Liver (tissue), 9 donors: Measurements from ENCODE around the gene POC5. TPM values are rescaled to one million over a fixed set of nuclear protein-coding genes. Genes with fewer than 3 reads are reported as not detected.

Experiments
- DNase-seq: peaks from one replicate; pipeline ENCODE4 v3.0.0-alpha.2; 2017; ENCODE audit warnings: low spot score
- H3K27ac ChIP-seq, 2 donors: one replicate each; pipeline ENCODE4 v1.7.0; 2013; ENCODE audit warnings: inconsistent platforms in 2 of 2, low read length in 2 of 2, control low read depth in 1 of 2, low read depth in 1 of 2, mild to moderate bottlenecking in 1 of 2
- H3K27me3 ChIP-seq, 4 donors: one replicate each; pipeline versions ENCODE4 v1.6.1 to v1.7.0; 2013; ENCODE audit warnings: low read length in 3 of 4, inconsistent platforms in 1 of 4, mild to moderate bottlenecking in 1 of 4, moderate library complexity in 1 of 4; ENCODE audit not compliant: control insufficient read depth in 4 of 4, insufficient read depth in 4 of 4
- H3K36me3 ChIP-seq, 4 donors: one replicate each; pipeline versions ENCODE4 v1.6.1 to v1.7.0; 2013; ENCODE audit warnings: low read length in 3 of 4, mild to moderate bottlenecking in 3 of 4, low read depth in 1 of 4, moderate library complexity in 1 of 4; ENCODE audit not compliant: control insufficient read depth in 4 of 4, insufficient read depth in 3 of 4
- H3K4me1 ChIP-seq, 4 donors: one replicate each; pipeline versions ENCODE4 v1.6.1 to v1.7.0; 2013; ENCODE audit warnings: low read length in 3 of 4, mild to moderate bottlenecking in 3 of 4, moderate library complexity in 1 of 4; ENCODE audit not compliant: control insufficient read depth in 4 of 4, insufficient read depth in 4 of 4
- H3K4me3 ChIP-seq, 3 donors: one replicate each; pipeline versions ENCODE4 v1.6.1 to v1.7.0; 2013; ENCODE audit warnings: low read length in 3 of 3, control low read depth in 1 of 3, low read depth in 1 of 3, mild to moderate bottlenecking in 1 of 3
- H3K9ac ChIP-seq, 2 donors: one replicate each; pipeline ENCODE4 v1.7.0; 2013; ENCODE audit warnings: low read length in 2 of 2, mild to moderate bottlenecking in 2 of 2, moderate library complexity in 2 of 2, control low read depth in 1 of 2, low read depth in 1 of 2
- H3K9me3 ChIP-seq, 4 donors: one replicate each; pipeline versions ENCODE4 v1.6.1 to v1.7.0; 2013; ENCODE audit warnings: low read length in 3 of 4; ENCODE audit not compliant: control insufficient read depth in 4 of 4
- EGR1 ChIP-seq, 2 donors: IDR thresholded peaks; 2 replicates each; pipeline ENCODE4 v1.6.1; 2016 to 2018; ENCODE audit warnings: antibody characterized with exemption in 2 of 2, low read depth in 2 of 2
- FOXA1 ChIP-seq: IDR thresholded peaks from 2 replicates; pipeline ENCODE4 v1.6.1; 2016; ENCODE audit warnings: antibody characterized with exemption
- FOXA2 ChIP-seq: IDR thresholded peaks from 2 replicates; pipeline ENCODE4 v1.6.1; 2016; ENCODE audit warnings: antibody characterized with exemption
- HNF4A ChIP-seq, 2 donors: conservative IDR thresholded peaks; 2 replicates each; pipeline ENCODE4 v1.6.1; 2016; ENCODE audit warnings: antibody characterized with exemption in 2 of 2, mild to moderate bottlenecking in 2 of 2
- HNF4G ChIP-seq: IDR thresholded peaks from 2 replicates; pipeline ENCODE4 v1.6.1; 2016; ENCODE audit warnings: antibody characterized with exemption
- JUND ChIP-seq, 2 donors: IDR thresholded peaks; 2 replicates each; pipeline ENCODE4 v1.6.1; 2016; ENCODE audit warnings: antibody characterized with exemption in 2 of 2
- NR2F2 ChIP-seq: IDR thresholded peaks from 2 replicates; pipeline ENCODE4 v1.6.1; 2016; ENCODE audit warnings: antibody characterized with exemption
- RAD21 ChIP-seq, 2 donors: IDR thresholded peaks; 2 replicates each; pipeline ENCODE4 v1.6.1; 2016; ENCODE audit warnings: antibody characterized with exemption in 2 of 2, mild to moderate bottlenecking in 2 of 2
- RXRA ChIP-seq, 2 donors: IDR thresholded peaks; 2 replicates each; pipeline ENCODE4 v1.6.1; 2017 to 2018; ENCODE audit warnings: antibody characterized with exemption in 2 of 2, mild to moderate bottlenecking in 1 of 2
- SP1 ChIP-seq: IDR thresholded peaks from 2 replicates; pipeline ENCODE4 v1.6.1; 2018; ENCODE audit warnings: antibody characterized with exemption, mild to moderate bottlenecking
- TAF1 ChIP-seq: conservative IDR thresholded peaks from 2 replicates; pipeline ENCODE4 v1.6.1; 2016; ENCODE audit warnings: antibody characterized with exemption, mild to moderate bottlenecking
- YY1 ChIP-seq: IDR thresholded peaks from 2 replicates; pipeline ENCODE4 v1.6.1; 2016; ENCODE audit warnings: antibody characterized with exemption, mild to moderate bottlenecking
- WGBS: extraction: QIAGEN DNeasy Blood & Tissue Kit; methylation state at CpG from one replicate; pipeline ENCODE4 v1.1.7; 2013; 5-methylcytosine and 5-hydroxymethylcytosine counted together
- polyA plus RNA-seq, 2 donors: library from polyadenylated mRNA; stranded (reverse) in 1 of 2; unstranded in 1 of 2; fragments of 200-250 nt in 1 of 2; fragments of >200 nt in 1 of 2; fragmentation: Nextera tagmentation in 1 of 2; extraction: Ambion mirVana in 1 of 2; gene quantifications; one replicate each; pipeline versions ENCODE4 v1.2.1 to v1.2.3, GENCODE V29; 2013 to 2015
- total RNA-seq, 2 donors: library from RNA; depleted of rRNA; stranded (reverse); fragments of >200 nt; gene quantifications; one replicate each; pipeline ENCODE4 v1.2.3, GENCODE V29; 2014
- TF ChIP-seq, protein P1 (sequence below): IDR thresholded peaks from 2 replicates; pipeline ENCODE4 v1.6.1; 2016; ENCODE audit warnings: antibody characterized with exemption, mild to moderate bottlenecking
- TF ChIP-seq, protein P2 (sequence below): IDR thresholded peaks from 2 replicates; pipeline ENCODE4 v1.6.1; 2016; ENCODE audit warnings: antibody characterized with exemption
- TF ChIP-seq, protein P3 (sequence below): IDR thresholded peaks from 2 replicates; pipeline ENCODE4 v1.6.1; 2016; ENCODE audit warnings: antibody characterized with exemption
- TF ChIP-seq, protein P4 (sequence below): fragments of 150-350 bp; IDR thresholded peaks from 2 replicates; pipeline ENCODE4 v1.5.1; 2017; ENCODE audit warnings: improper control_type of control experiment, low read depth, low read length; ENCODE audit not compliant: missing input control
- TF ChIP-seq, protein P5 (sequence below): IDR thresholded peaks from 2 replicates; pipeline ENCODE4 v1.6.1; 2016; ENCODE audit warnings: antibody characterized with exemption
- donor health status: healthy.
- donor health status: healthy.
- donor health status: healthy.
- donor health status: healthy.
- donor health status: healthy.

The POC5 gene
- total and polyA plus RNA-seq, 4 donors = 2.3 to 6.7 (median 5.1) TPM

DNA sequence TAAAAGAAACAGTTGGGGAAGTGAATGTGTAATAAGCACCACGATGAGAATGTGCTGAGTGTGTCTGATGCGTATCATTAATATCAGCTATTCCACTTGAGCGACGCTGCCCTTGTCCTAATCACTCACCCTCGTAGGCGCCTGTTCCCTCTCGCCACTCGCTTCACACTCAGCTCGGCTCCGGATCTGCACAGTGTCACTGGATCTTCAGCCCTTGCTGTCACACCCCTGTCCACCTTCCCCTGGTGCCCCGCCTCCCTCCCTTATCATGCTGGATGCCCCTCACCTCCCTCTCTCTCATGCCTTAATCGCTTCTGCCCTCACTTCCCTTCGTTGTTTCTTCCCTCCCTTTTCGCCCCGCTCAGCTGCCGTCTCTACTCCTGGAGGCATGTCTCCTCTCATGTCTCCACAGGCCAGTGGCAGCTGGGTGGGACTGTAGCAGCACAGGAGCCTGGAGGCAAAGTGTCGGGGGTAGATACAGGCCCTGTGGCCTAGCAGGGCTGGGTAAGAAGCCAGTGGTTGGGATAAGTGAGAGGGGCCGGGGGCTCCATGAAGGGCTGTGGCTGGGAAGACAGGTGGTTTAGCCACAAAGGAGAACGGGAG is 62.4 kb downstream of the POC5 start:
- Histone ChIP-seq H3K27ac (no peak overlapping the region), H3K4me1 (no peaks in the 10 kb centered on the region), H3K9me3 (no peaks in the 10 kb centered on the region), H3K27me3 (no peaks in the 10 kb centered on the region), H3K9ac (no peak overlapping the region), H3K4me3 (no peak overlapping the region), H3K36me3 (no peaks in the 10 kb centered on the region)
- 90% methylated on average over 19 of the region's 19 CpGs for WGBS
- DNase-seq = no peak
- TF ChIP-seq FOXA1 (no peak), HNF4G (no peak), HNF4A (conservative IDR thresholded peaks at IDR 0.05) (no peak), TAF1 (no peak), FOXA2 (no peak), SP1 (no peak), RXRA (IDR thresholded peaks at IDR 0.05) (no peak)
- TF ChIP-seq, protein P1, sequence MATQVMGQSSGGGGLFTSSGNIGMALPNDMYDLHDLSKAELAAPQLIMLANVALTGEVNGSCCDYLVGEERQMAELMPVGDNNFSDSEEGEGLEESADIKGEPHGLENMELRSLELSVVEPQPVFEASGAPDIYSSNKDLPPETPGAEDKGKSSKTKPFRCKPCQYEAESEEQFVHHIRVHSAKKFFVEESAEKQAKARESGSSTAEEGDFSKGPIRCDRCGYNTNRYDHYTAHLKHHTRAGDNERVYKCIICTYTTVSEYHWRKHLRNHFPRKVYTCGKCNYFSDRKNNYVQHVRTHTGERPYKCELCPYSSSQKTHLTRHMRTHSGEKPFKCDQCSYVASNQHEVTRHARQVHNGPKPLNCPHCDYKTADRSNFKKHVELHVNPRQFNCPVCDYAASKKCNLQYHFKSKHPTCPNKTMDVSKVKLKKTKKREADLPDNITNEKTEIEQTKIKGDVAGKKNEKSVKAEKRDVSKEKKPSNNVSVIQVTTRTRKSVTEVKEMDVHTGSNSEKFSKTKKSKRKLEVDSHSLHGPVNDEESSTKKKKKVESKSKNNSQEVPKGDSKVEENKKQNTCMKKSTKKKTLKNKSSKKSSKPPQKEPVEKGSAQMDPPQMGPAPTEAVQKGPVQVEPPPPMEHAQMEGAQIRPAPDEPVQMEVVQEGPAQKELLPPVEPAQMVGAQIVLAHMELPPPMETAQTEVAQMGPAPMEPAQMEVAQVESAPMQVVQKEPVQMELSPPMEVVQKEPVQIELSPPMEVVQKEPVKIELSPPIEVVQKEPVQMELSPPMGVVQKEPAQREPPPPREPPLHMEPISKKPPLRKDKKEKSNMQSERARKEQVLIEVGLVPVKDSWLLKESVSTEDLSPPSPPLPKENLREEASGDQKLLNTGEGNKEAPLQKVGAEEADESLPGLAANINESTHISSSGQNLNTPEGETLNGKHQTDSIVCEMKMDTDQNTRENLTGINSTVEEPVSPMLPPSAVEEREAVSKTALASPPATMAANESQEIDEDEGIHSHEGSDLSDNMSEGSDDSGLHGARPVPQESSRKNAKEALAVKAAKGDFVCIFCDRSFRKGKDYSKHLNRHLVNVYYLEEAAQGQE = no peak
- TF ChIP-seq, protein P2, sequence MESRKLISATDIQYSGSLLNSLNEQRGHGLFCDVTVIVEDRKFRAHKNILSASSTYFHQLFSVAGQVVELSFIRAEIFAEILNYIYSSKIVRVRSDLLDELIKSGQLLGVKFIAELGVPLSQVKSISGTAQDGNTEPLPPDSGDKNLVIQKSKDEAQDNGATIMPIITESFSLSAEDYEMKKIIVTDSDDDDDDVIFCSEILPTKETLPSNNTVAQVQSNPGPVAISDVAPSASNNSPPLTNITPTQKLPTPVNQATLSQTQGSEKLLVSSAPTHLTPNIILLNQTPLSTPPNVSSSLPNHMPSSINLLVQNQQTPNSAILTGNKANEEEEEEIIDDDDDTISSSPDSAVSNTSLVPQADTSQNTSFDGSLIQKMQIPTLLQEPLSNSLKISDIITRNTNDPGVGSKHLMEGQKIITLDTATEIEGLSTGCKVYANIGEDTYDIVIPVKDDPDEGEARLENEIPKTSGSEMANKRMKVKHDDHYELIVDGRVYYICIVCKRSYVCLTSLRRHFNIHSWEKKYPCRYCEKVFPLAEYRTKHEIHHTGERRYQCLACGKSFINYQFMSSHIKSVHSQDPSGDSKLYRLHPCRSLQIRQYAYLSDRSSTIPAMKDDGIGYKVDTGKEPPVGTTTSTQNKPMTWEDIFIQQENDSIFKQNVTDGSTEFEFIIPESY = no peak
- TF ChIP-seq, protein P3, sequence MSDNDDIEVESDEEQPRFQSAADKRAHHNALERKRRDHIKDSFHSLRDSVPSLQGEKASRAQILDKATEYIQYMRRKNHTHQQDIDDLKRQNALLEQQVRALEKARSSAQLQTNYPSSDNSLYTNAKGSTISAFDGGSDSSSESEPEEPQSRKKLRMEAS = no peak
- TF ChIP-seq, protein P4, sequence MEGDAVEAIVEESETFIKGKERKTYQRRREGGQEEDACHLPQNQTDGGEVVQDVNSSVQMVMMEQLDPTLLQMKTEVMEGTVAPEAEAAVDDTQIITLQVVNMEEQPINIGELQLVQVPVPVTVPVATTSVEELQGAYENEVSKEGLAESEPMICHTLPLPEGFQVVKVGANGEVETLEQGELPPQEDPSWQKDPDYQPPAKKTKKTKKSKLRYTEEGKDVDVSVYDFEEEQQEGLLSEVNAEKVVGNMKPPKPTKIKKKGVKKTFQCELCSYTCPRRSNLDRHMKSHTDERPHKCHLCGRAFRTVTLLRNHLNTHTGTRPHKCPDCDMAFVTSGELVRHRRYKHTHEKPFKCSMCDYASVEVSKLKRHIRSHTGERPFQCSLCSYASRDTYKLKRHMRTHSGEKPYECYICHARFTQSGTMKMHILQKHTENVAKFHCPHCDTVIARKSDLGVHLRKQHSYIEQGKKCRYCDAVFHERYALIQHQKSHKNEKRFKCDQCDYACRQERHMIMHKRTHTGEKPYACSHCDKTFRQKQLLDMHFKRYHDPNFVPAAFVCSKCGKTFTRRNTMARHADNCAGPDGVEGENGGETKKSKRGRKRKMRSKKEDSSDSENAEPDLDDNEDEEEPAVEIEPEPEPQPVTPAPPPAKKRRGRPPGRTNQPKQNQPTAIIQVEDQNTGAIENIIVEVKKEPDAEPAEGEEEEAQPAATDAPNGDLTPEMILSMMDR = no peak

DNA sequence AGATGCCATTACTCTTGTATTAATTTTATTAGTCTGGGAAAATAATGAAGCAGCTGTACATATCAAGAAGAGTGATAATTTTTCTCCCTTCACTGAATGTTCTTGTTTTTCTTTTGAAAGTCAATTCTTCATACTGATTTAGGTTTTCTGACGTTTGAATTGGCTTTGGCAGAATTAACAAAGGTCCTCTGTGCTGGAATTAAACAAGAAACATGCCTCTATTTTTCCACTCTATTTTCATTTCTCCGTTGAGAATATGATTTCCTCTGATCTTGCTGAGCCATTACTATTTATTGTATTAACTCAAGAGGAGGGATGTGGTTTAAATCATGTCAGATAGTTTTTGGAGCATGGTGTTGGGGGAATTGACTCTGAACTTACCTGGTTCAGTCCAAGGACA is 63.7 kb downstream of the POC5 start:
- Histone ChIP-seq H3K4me1 (no peaks in the 10 kb centered on the region), H3K4me3 (no peak overlapping the region), H3K27ac (no peak overlapping the region), H3K9me3 (no peaks in the 10 kb centered on the region), H3K36me3 (no peaks in the 10 kb centered on the region), H3K9ac (no peak overlapping the region), H3K27me3 (no peaks in the 10 kb centered on the region)
- no peak for DNase-seq
- TF ChIP-seq EGR1 (IDR thresholded peaks at IDR 0.05; ENCODE audit: low read depth in 2 of 2) = no peak
- TF ChIP-seq JUND (IDR thresholded peaks at IDR 0.05) = no peak
- TF ChIP-seq HNF4G = no peak
- no peak for TF ChIP-seq NR2F2
- no peak for TF ChIP-seq YY1
- no peak for TF ChIP-seq RXRA (IDR thresholded peaks at IDR 0.05)
- no peak for TF ChIP-seq FOXA1
- TF ChIP-seq, protein P5, sequence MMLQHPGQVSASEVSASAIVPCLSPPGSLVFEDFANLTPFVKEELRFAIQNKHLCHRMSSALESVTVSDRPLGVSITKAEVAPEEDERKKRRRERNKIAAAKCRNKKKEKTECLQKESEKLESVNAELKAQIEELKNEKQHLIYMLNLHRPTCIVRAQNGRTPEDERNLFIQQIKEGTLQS = no peak
- no peak for TF ChIP-seq SP1
- TF ChIP-seq, protein P2 = no peak
- TF ChIP-seq, protein P4 = no peak
- no peak for TF ChIP-seq FOXA2
- TF ChIP-seq RAD21 (IDR thresholded peaks at IDR 0.05) = no peak
- WGBS = 75% methylated on average over 2 of the region's 2 CpGs
